HG02852 (cell line): ENCODE data around the gene SFTA2.
A peak's percentile ranks its signal among the peaks of the same experiment; 100 is the strongest.
"Not testable (repeated sequence)": the region's sequence is repeated elsewhere in the genome, so short reads cannot be mapped to it uniquely, and the experiment has no call there.

Source experiments
- ATAC-seq: cut with Tn5 transposase; IDR thresholded peaks from one replicate; pipeline ENCODE4 v1.9.1; 2021; ENCODE audit warnings: mild to moderate bottlenecking, moderate library complexity; ENCODE audit not compliant: unreplicated experiment

The SFTA2 gene

GRCh38 chr6:30931969-30932645 lies at the start of gene SFTA2:
SFTA2 (minus strand) TSS chr6:30932170; CDS start chr6:30932096, 74 bp downstream.
- no peak for ATAC-seq

- ATAC-seq, result no peak
These were observed 47.7 kb upstream of the SFTA2 start for GRCh38 chr6:30979690-30980089.

GRCh38 chr6:30979141-30979540 lies 47.2 kb upstream of the SFTA2 start:
- ATAC-seq, result no peak

- no peak for ATAC-seq
These were observed 42.7 kb upstream of the SFTA2 start for GRCh38 chr6:30974490-30975252.

GRCh38 chr6:30972816-30973215 lies 40.8 kb upstream of the SFTA2 start:
- ATAC-seq, result no peak

GRCh38 chr6:30970946-30971345 lies 39.0 kb upstream of the SFTA2 start:
- ATAC-seq, result no peak

GRCh38 chr6:30969171-30969570 lies 37.2 kb upstream of the SFTA2 start:
- ATAC-seq, result not testable (repeated sequence)

GRCh38 chr6:30966154-30966553 lies 34.2 kb upstream of the SFTA2 start:
- no peak for ATAC-seq

GRCh38 chr6:30965140-30965601 lies 33.2 kb upstream of the SFTA2 start:
- no peak for ATAC-seq

GRCh38 chr6:30964075-30964474 lies 32.1 kb upstream of the SFTA2 start:
- ATAC-seq, result no peak

GRCh38 chr6:30963641-30964040 lies 31.7 kb upstream of the SFTA2 start:
- ATAC-seq, result no peak

GRCh38 chr6:30962716-30963115 lies 30.7 kb upstream of the SFTA2 start:
- ATAC-seq, result no peak

- no peak for ATAC-seq
These were observed 29.1 kb upstream of the SFTA2 start for GRCh38 chr6:30960907-30961673.

GRCh38 chr6:30957716-30958115 lies 25.7 kb upstream of the SFTA2 start:
- no peak for ATAC-seq

- ATAC-seq, result peak; percentile 59
These were observed 23.5 kb upstream of the SFTA2 start for GRCh38 chr6:30955367-30956042.

- ATAC-seq, result no peak
These were observed 22.8 kb upstream of the SFTA2 start for GRCh38 chr6:30954631-30955366.

GRCh38 chr6:30951907-30952469 lies 20.0 kb upstream of the SFTA2 start:
- no peak for ATAC-seq

- ATAC-seq, result no peak
These were observed 16.8 kb upstream of the SFTA2 start for GRCh38 chr6:30948811-30949210.

GRCh38 chr6:30947231-30947630 lies 15.3 kb upstream of the SFTA2 start:
- no peak for ATAC-seq

- no peak for ATAC-seq
These were observed 13.3 kb upstream of the SFTA2 start for GRCh38 chr6:30945281-30945680.
